Measurements from ENCODE around the gene ATF1. TPM values are rescaled to one million over a fixed set of nuclear protein-coding genes. Genes with fewer than 3 reads are reported as not detected.

Gene ATF1
- 37.0 to 52.4 TPM (median 46.7 TPM) in 5 replicates for total RNA-seq (2022; extraction: Qiagen RNA extraction)

DNA sequence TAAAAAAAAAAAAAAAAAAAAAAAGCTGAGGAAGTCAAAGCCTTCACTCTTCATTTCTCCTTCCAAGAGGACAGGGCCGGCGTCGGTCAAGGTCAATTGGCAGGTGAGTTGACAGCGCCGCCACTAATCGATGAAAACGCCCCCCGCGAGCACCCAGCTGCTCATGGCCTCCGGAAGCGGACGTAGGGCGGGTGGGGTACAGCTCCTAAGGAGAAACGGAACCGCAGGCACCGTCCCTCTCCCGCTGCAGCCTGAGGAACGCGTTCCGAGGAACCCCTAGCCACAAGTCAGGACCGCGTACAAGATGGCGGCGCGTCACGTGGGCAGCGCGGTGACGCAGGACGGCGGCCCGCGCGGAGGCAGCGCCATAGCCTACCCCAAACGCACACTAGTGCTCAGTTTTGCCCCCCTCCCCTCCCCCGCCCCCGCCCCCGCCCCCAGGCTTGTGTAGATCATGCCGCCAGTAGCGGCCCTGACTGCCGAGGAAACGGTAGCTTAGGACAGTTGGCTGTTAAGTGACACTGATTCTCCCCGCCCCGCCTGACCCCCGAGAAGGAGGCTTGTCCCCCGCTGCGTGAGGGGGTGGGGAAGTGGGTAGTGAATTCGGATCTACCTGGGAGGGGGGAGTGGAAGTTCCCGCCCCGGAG lies at the start of gene ATF1:
TSS of gene ATF1 (plus strand) at position 463 of the 647 bp plus-strand sequence. CDS start 16,045 bp downstream, outside the sequence.

DNA sequence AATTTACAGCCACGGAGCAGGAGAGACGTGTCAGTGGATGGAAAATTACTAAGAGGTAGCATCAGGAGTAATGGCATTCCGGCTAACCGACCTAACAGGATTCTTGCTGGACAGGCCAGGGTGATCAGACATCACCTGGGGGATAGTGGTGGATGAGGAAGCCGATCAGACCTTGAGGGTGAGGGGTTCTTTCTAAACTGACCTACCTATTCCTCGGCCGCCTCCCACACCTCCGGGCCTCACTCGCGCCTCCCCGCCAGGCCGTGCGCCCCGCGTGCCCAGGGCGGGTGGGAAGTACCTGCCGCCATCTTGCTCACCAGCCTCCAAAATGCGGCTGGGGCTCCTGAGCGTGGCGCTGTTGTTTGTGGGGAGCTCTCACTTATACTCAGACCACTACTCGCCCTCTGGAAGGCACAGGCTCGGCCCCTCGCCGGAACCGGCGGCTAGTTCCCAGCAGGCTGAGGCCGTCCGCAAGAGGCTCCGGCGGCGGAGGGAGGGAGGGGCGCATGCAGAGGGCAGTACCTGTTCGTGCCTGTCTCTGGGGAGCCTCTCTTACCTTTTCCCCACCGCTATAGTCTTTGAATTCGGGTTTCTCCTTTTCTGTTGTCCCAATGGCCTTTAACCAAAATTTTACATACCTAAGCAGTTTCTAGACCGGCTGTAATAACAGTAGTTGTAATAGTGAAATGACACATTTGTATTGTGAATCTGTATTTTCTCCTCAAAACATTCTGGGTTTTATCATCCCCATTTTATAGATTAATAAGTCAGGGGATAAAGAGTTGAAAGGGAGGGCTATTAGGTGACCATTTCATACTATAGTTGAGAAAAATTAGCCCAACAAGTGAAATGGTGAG lies 79.0 kb downstream of the ATF1 start, which contains the start of gene TMPRSS12:
TSS of gene TMPRSS12 (plus strand) at position 290 of the 857 bp plus-strand sequence. CDS start at position 329, 39 bp downstream.

Other genes with a start within 250 kb of the ATF1 start
- not detected in 5 replicates for gene TMPRSS12, start 78.8 kb downstream of the ATF1 start, total RNA-seq (2022; extraction: Qiagen RNA extraction)
- not detected in 5 replicates for gene HIGD1C, start 188.4 kb downstream of the ATF1 start, total RNA-seq (2022; extraction: Qiagen RNA extraction)

Measured in A549 treated with dexamethasone at 1 μM for 4 hours (cell line).